Inflammatory macrophage treated with lipopolysaccharide for 4 hours (primary cell): Measurements from ENCODE around the gene CDC26.
A peak's percentile ranks its signal among the peaks of the same experiment; 100 is the strongest.
"Not testable (repeated sequence)": the region's sequence is repeated elsewhere in the genome, so short reads cannot be mapped to it uniquely, and the experiment has no call there.

Experiments
- DNase-seq: peaks from one replicate; pipeline ENCODE4 v3.0.0-alpha.2; 2020

The CDC26 gene

DNA sequence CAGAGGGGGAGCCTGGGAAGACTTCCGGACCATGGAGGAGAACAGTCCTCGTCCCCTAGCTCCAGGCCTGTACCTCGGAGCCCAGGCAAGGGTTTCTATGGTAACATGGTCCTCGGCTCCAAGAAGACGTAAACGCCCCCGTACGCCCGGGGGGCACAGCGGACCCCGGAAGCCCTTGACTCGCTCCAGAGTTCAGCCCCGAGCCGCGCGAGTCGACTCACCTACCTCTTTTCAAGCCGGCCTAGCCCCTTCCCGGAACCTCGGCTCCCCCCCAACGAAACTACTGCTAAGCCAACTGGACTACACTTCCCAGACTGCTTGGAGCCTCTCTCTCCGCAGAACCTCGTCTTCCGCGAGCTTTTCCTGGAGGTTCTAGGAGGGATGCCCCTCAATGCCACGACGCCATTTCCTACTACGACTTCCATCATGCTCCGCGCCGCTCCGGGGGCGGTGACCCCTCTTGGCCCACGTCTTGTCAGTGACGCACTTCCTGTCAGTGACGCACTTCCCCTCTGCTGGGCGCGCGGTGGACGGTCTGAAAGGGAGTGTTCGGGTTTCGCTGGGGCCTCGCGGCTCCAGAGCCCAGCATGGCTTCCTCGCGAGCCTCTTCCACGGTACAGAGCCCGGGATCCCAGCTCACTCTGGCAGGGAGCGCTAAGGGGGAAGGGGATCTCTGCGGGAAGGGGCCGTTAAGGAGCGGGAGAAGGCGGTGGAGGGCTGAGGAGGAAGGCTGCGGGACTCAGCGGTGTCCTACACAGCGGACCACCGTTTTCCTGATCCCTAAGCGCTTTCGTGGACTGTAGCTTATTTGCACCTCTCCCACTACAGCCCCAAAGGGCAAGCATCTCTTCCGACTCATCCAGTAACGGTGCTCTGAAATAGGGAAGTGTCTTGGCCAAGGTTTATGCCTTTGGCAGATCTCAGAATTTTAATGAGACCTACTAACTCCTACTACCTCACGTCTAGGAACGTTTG lies at the start of gene CDC26, which contains the start of gene PRPF4:
CDC26 (minus strand) TSS at position 416 of the 975 bp plus-strand sequence. CDS start 3,065 bp downstream, outside the sequence.
PRPF4 (plus strand) TSS at position 502 of the 975 bp plus-strand sequence; CDS start at position 588, 86 bp downstream.
- peak; percentile 98 for DNase-seq

DNA sequence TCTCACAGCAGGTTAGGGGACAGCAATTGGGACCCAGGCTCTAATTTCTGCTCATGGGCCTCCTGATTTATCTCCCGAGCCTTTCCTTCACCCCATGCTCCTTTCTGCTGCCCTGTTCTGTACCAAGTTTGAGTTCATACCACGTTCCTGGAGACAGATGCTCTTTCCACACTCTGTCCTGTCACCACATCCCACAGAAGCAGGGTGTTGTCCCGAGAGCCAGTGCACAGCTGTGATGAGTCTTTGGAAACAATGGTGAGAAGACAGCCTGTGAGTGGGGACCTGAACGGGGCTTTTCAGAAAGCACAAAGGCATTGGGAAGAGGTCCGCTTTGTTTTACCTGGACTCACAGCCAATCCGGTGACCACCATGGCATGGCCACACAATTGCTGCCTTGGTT lies 47.3 kb upstream of the CDC26 start:
- DNase-seq: no peak

DNA sequence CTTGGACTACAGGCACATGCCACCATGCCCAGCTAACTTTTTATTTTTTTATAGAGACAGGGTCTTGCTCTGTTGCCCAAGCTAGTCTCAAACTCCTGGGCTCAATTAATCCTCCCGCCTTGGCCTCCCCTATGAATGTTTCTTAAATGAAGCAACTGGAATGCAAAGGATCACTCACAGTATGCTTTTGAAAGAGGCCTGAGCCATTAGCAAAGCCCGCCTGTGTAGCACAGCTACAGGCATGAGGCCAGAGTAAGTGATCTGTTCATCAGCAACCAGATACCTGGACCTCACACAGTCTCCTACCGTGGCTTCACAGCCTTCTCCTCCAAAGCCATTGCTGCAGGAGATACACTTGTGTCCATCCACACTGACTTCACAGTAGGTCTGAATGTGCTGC lies 44.7 kb upstream of the CDC26 start:
- no peak for DNase-seq

- no peak for DNase-seq
Observed at GRCh38 chr9:113319054-113319453, 43.7 kb upstream of the CDC26 start.

- DNase-seq: no peak
Observed at GRCh38 chr9:113317777-113318176, 42.4 kb upstream of the CDC26 start.

DNA sequence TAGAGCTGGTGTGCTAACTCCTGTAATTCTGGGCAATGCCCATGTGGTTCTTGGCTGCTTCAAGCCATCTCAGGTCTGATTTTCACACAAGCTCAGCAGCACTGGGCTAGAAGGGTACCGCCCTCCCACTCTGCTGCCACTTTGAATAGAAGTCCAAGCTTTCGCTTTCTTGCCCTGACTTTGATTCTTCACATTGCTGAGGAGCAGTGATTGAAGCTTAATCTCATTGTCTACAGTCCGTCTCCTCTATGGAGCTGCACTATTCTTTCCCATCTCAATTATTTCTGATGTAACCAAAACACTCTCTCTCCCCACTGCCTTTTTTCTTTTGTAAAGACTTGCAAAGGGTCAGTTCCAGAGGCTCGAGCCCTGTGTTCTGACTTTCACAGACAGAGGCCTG lies 40.7 kb upstream of the CDC26 start:
- no peak for DNase-seq

GRCh38 chr9:113315231-113315630 lies 39.9 kb upstream of the CDC26 start:
- peak; percentile 19 for DNase-seq

GRCh38 chr9:113313261-113313660 lies 37.9 kb upstream of the CDC26 start:
- DNase-seq: no peak

- DNase-seq: no peak
Observed at GRCh38 chr9:113311961-113312360, 36.6 kb upstream of the CDC26 start.

DNA sequence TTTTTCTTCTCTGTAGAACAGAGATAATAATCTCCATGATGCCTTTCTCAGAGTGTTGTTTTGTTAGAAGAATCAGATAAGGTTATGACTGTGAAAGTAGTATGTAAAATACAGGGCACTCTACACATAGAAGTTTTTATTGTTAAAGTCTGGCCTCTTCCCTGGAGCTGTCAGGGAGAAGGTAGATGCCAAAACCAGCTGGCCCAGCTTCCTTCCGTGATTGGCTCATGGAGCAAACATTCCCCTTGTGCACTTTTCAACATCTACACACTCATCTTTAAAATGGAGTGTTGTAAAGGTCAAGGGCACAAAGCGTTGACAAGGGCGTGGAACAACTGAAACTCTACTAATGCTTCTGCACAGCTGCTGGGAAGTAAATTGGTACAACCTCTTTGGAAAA lies 35.2 kb upstream of the CDC26 start:
- no peak for DNase-seq

DNA sequence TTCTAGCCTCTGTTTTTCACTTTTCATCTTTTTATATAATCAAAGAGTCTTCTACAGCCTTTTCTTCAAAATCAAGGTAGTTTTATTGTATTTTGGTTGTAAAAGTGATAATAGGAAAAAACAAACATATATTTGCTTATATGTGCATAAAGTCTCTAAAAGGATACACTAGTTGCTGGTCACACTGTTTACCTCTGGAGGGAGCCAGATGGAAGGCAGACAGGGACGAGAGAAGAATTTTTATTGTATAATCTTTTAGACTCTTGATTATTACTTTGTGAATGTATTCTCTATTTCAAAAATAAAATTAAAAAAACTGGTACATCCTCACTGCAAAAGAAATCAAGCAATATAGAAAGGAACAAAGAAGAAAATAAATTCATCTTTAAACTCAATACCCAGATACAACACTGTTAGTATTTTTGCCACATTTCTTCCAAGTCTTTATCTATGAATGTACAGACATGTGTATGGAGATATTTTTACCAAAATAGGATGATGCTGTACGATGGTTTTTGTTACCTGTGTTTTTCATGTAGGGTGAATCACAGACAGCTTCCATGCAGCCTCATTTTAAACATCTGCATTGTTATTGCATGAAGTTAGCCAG lies 33.9 kb upstream of the CDC26 start:
- DNase-seq: peak; percentile 47

- no peak for DNase-seq
Observed at GRCh38 chr9:113307396-113307975, 32.1 kb upstream of the CDC26 start.

- DNase-seq: no peak
Observed at GRCh38 chr9:113306566-113306965, 31.2 kb upstream of the CDC26 start.

GRCh38 chr9:113302792-113303418 lies 27.5 kb upstream of the CDC26 start, which contains the start of gene RNF183:
RNF183 (minus strand) TSS chr9:113303376; CDS start chr9:113298184, 5,192 bp downstream.
- DNase-seq: no peak

DNA sequence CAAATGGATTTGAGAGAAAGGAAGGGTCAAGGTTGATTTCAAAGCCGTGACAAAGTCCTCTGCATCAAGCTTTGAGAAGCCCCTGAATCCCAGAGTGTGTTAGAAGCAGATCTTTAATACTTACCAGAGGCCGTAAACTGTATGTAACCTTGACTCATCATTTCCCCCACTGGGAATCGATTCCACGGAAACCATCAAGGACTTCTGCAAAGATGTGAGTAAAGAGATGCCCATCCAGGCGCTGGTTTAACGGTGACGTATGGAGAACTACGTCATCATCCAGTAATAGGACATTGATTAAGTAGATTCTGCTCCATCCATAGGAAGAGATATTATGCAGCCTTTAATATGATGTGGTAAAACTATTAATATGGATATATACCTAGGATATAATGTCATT lies 26.2 kb upstream of the CDC26 start:
- DNase-seq: no peak

- peak; percentile 73 for DNase-seq
Observed at GRCh38 chr9:113299800-113300292, 24.5 kb upstream of the CDC26 start.

GRCh38 chr9:113298924-113299770 lies 23.8 kb upstream of the CDC26 start:
- no peak for DNase-seq

GRCh38 chr9:113298311-113298710 lies 22.9 kb upstream of the CDC26 start:
- no peak for DNase-seq

GRCh38 chr9:113296796-113297558 lies 21.6 kb upstream of the CDC26 start:
- no peak for DNase-seq

- DNase-seq: not testable (repeated sequence)
Observed at GRCh38 chr9:113296247-113296646, 20.9 kb upstream of the CDC26 start.

GRCh38 chr9:113293285-113293878 lies 18.0 kb upstream of the CDC26 start:
- DNase-seq: no peak
